ENCODE data around the gene SLC29A4.

DNA sequence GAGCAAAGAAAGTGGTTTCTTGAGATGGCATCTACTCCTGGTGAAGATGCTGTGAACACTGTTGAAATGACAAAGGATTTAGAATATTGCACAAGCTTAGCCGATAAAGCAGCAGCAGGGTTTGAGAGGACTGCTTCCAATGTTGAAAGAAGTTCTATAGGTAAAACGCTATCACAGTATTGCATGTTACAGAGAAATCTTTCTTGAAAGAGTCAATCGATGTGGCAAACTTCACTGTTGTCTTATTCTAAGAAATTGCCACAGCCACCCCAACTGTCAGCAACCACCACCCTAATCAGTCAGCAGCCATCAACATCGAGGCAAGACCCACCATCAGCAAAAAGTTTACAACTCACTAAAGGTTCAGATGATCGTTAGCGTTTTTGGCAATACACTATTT, 59.9 kb downstream of the SLC29A4 start:
- TF ChIP-seq CTCF (IDR thresholded peaks at IDR 0.05) (no peak), ZFX (IDR thresholded peaks at IDR 0.05; ENCODE audit: borderline replicate concordance) (no peak)
